ENCODE measurements around the gene C16orf78.

DNA sequence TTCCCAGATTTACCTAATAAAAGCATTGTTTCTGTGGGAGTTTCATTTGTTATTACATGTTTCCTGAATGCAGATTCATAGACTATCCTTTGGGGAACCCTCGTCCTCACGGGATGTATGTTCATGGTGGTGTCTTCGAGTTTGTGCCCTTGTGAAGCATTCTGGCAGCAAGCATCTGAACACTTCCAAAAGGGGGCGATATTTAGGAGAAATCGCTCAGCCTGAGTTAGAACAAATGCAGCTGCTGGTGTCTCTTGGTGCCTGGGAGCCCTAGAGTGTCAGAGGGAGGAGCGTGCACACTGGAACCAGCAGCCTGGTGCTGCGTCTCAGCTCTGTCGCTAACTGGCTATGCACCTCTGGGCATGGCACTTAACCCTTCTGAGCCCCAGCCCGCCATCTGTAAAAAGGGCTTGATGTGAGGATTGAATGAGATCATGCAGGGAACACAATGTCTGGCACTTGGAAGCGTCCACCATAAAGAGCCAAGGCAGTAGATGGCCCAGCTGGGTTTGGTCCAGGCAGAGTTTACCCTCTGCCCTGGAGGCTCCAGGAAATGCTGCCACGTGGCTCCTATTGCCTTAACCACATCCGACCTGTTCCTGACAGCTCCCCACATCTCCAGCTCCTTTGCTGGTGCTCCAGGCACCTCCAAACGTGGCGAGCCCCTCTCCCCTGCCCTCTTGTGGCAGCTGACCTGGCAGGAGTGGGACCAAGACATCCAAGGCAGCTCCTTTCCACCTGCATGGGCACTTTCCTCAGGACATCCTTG is 25.0 kb upstream of the C16orf78 start:
- TF ChIP-seq, protein P1, sequence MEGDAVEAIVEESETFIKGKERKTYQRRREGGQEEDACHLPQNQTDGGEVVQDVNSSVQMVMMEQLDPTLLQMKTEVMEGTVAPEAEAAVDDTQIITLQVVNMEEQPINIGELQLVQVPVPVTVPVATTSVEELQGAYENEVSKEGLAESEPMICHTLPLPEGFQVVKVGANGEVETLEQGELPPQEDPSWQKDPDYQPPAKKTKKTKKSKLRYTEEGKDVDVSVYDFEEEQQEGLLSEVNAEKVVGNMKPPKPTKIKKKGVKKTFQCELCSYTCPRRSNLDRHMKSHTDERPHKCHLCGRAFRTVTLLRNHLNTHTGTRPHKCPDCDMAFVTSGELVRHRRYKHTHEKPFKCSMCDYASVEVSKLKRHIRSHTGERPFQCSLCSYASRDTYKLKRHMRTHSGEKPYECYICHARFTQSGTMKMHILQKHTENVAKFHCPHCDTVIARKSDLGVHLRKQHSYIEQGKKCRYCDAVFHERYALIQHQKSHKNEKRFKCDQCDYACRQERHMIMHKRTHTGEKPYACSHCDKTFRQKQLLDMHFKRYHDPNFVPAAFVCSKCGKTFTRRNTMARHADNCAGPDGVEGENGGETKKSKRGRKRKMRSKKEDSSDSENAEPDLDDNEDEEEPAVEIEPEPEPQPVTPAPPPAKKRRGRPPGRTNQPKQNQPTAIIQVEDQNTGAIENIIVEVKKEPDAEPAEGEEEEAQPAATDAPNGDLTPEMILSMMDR (IDR thresholded peaks at IDR 0.05): no peak
- TF ChIP-seq POLR2A (IDR thresholded peaks at IDR 0.05): no peak
